Astrocyte of the cerebellum (primary cell): Measurements from ENCODE around the gene MYO9B.

Source experiments
- DNase-seq: peaks from one replicate; pipeline ENCODE4 v3.0.0-alpha.2; 2011; ENCODE audit warnings: low read depth
- H3K4me3 ChIP-seq: 2 replicates; pipeline ENCODE4 v1.5.1; 2011; ENCODE audit warnings: mild to moderate bottlenecking, low read depth, low read length, moderate library complexity
- in situ Hi-C: cut with HindIII; loops from 2 replicates; pipeline ENCODE4 v1.10.0; 2017; ENCODE audit warnings: low sequenced_read_pairs
- TF ChIP-seq, protein P1 (sequence below): IDR thresholded peaks from 2 replicates; pipeline ENCODE4 v1.5.1; 2012; ENCODE audit warnings: low read length, low read depth, moderate library complexity, mild to moderate bottlenecking; ENCODE audit errors: missing control alignments

Gene MYO9B

GRCh38 chr19:17235300-17235970 lies 159.9 kb downstream of the MYO9B start:
- in situ Hi-C loops = no loop called here
- no peak for DNase-seq
- peak overlapping the region; percentile 36 for H3K4me3 ChIP-seq
- TF ChIP-seq, protein P1, sequence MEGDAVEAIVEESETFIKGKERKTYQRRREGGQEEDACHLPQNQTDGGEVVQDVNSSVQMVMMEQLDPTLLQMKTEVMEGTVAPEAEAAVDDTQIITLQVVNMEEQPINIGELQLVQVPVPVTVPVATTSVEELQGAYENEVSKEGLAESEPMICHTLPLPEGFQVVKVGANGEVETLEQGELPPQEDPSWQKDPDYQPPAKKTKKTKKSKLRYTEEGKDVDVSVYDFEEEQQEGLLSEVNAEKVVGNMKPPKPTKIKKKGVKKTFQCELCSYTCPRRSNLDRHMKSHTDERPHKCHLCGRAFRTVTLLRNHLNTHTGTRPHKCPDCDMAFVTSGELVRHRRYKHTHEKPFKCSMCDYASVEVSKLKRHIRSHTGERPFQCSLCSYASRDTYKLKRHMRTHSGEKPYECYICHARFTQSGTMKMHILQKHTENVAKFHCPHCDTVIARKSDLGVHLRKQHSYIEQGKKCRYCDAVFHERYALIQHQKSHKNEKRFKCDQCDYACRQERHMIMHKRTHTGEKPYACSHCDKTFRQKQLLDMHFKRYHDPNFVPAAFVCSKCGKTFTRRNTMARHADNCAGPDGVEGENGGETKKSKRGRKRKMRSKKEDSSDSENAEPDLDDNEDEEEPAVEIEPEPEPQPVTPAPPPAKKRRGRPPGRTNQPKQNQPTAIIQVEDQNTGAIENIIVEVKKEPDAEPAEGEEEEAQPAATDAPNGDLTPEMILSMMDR = peak; percentile 42

DNA sequence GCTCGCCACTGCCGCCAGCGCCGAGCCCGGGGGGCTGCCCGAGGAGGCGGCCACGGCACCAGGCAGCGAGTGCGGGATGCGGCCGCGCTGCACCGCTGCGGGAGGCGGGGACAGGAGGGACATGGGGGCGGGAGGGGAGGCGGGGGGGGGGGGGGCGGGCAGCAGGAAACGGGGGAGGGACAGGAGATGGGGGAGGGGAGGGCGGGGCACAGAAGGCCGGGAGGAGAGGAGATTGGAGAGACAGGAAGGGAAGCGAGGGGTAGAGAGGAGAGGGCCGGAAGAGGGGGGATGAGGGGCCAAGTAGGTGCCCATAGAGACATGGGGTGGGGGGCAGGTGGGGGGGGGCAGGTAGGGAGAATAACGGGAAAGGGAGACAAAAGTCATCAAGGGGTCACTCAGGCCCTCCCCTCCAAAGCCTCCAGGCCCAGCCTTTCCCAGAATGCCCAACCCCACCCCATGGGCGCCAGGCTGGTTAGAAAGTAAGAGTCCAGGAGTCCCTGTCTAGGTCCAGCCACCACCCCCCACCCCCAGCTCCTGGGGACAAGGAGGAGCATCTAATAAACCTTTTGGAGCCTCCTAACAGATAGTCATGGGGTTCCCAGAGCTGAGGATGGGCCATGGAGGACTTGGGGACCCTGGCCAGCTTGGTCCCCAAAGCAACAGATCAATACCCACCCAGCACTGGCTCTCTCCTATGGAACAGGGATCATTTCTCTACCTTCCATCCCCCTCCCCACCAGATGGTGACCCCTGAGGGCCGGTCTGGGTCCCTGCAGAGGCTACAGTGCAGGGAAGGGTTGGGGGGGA lies 160.6 kb downstream of the MYO9B start:
- DNase-seq = no peak
- H3K4me3 ChIP-seq = peak overlapping the region; percentile 36
- TF ChIP-seq, protein P1 = no peak
- in situ Hi-C loops = no loop called here

- TF ChIP-seq, protein P1 = no peak
- in situ Hi-C loops = no loop called here
- DNase-seq = no peak
- H3K4me3 ChIP-seq = no peak overlapping the region
Measured at GRCh38 chr19:17236811-17237543, 161.4 kb downstream of the MYO9B start.

- in situ Hi-C loops = no loop called here
- no peak for DNase-seq
- no peak overlapping the region for H3K4me3 ChIP-seq
- TF ChIP-seq, protein P1 = no peak
Measured at GRCh38 chr19:17237747-17238706, 162.4 kb downstream of the MYO9B start.

DNA sequence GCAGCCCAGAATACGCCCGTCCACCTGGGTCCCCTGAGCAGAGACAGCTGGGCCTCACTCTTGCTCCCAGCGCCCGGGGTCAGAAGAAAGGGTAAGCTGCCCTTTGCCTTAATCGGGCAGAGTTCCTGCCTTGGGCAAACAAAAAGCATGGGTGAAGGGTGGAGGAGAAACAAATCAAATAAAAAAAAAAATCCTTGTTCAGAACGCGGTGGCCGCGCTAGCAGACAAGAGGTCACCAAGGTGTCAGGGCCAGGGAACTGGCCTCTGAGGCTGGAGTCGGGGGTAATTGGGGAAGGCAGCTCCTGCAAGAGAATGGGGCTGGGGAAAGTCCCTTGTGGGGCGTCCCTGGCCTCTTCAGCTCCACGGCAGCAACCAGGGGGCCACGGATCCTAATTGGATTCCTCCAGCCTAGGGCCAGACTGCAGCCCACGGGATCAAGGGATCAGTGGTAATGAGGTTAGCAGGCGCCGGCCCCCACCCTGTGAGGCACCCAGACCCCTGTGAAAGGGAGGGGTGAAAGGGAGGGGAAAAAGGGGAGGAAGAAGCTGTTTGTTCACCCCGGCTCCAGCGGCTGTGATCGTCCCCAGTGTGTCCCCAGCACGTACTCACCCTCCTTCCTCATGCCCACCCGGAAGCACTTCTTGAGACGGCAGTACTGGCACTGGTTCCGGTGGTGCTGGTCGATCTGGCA lies 164.6 kb downstream of the MYO9B start:
- no peak overlapping the region for H3K4me3 ChIP-seq
- in situ Hi-C loops = loop anchor here (10.0 kb wide), 1 partner anchor 75 kb away; no protein-coding TSS in a partner anchor
- TF ChIP-seq, protein P1 = no peak
- DNase-seq = no peak
